H9 (cell line): Measurements from ENCODE around the gene MTX3. TPM values are rescaled to one million over a fixed set of nuclear protein-coding genes. Genes with fewer than 3 reads are reported as not detected.

Source experiments
- DNase-seq: peaks from one replicate; pipeline ENCODE4 v3.0.0-alpha.2; 2017
- H2AFZ ChIP-seq: one replicate; pipeline ENCODE4 v1.6.1; 2013; ENCODE audit warnings: mild to moderate bottlenecking, low read length, control low read depth, moderate library complexity
- H2AK5ac ChIP-seq: 2 replicates; pipeline ENCODE4 v1.6.1; 2013; ENCODE audit warnings: low read length, control low read depth, mixed read lengths; ENCODE audit not compliant: insufficient read length
- H2BK120ac ChIP-seq: one replicate; pipeline ENCODE4 v1.6.1; 2013; ENCODE audit warnings: low read depth, mild to moderate bottlenecking, low read length, control low read depth, inconsistent platforms; ENCODE audit not compliant: poor library complexity, severe bottlenecking
- H2BK12ac ChIP-seq: 2 replicates; pipeline ENCODE4 v1.6.1; 2013; ENCODE audit warnings: low read length, control low read depth, mixed read lengths, low read depth; ENCODE audit not compliant: insufficient read length
- H2BK15ac ChIP-seq: 2 replicates; pipeline ENCODE4 v1.6.1; 2013; ENCODE audit warnings: low read depth, low read length, control low read depth
- H2BK20ac ChIP-seq: one replicate; pipeline ENCODE4 v1.6.1; 2013; ENCODE audit warnings: low read depth, mild to moderate bottlenecking, low read length, control low read depth, inconsistent platforms; ENCODE audit not compliant: poor library complexity, severe bottlenecking
- H2BK5ac ChIP-seq: 2 replicates; pipeline ENCODE4 v1.6.1; 2013; ENCODE audit warnings: low read length, control low read depth, mixed read lengths; ENCODE audit not compliant: insufficient read length
- H3K14ac ChIP-seq: 2 replicates; pipeline ENCODE4 v1.6.1; 2013; ENCODE audit warnings: low read length, control low read depth; ENCODE audit not compliant: insufficient read depth
- H3K18ac ChIP-seq: 2 replicates; pipeline ENCODE4 v1.6.1; 2013; ENCODE audit warnings: low read depth, mild to moderate bottlenecking, mixed read lengths, low read length, control low read depth; ENCODE audit not compliant: insufficient read length
- H3K23ac ChIP-seq: 2 replicates; pipeline ENCODE4 v1.6.1; 2013; ENCODE audit warnings: low read length, control low read depth, mixed read lengths, low read depth; ENCODE audit not compliant: insufficient read length
- H3K23me2 ChIP-seq: 2 replicates; pipeline ENCODE4 v1.6.1; 2013; ENCODE audit warnings: low read depth, mild to moderate bottlenecking, mixed read lengths, low read length, control low read depth; ENCODE audit not compliant: insufficient read length, poor library complexity, severe bottlenecking
- H3K27ac ChIP-seq: 2 replicates; pipeline ENCODE4 v1.5.1; 2013; ENCODE audit warnings: low read length, control low read depth, mixed read lengths, low read depth; ENCODE audit not compliant: insufficient read length
- H3K27me3 ChIP-seq: 2 replicates; pipeline ENCODE4 v1.6.1; 2013; ENCODE audit warnings: low read length, control low read depth, inconsistent platforms; ENCODE audit not compliant: insufficient read depth
- H3K4ac ChIP-seq: 2 replicates; pipeline ENCODE4 v1.6.1; 2013; ENCODE audit warnings: low read depth, mild to moderate bottlenecking, control low read depth, inconsistent platforms, low read length, moderate library complexity
- H3K4me1 ChIP-seq: 2 replicates; pipeline ENCODE4 v1.6.1; 2013; ENCODE audit warnings: low read length, control low read depth, inconsistent platforms; ENCODE audit not compliant: insufficient read depth
- H3K4me2 ChIP-seq: 2 replicates; pipeline ENCODE4 v1.6.1; 2013; ENCODE audit warnings: low read length, control low read depth, mixed read lengths; ENCODE audit not compliant: insufficient read length, insufficient read depth
- H3K56ac ChIP-seq: 2 replicates; pipeline ENCODE4 v1.6.1; 2013; ENCODE audit warnings: low read depth, mild to moderate bottlenecking, mixed read lengths, low read length, control low read depth; ENCODE audit not compliant: insufficient read length
- H3K79me1 ChIP-seq: 2 replicates; pipeline ENCODE4 v1.6.1; 2013; ENCODE audit warnings: low read depth, mild to moderate bottlenecking, moderate library complexity, low read length, control low read depth, inconsistent platforms; ENCODE audit not compliant: insufficient read depth, poor library complexity, severe bottlenecking
- H3K79me2 ChIP-seq: 2 replicates; pipeline ENCODE4 v1.6.1; 2013; ENCODE audit warnings: low read length, control low read depth, inconsistent platforms; ENCODE audit not compliant: insufficient read depth
- H3K9ac ChIP-seq: 2 replicates; pipeline ENCODE4 v1.6.1; 2013; ENCODE audit warnings: low read length, control low read depth, mixed read lengths; ENCODE audit not compliant: insufficient read length; ENCODE audit errors: extremely low read depth
- H3K9me3 ChIP-seq: one replicate; pipeline ENCODE4 v1.6.1; 2013; ENCODE audit warnings: low read depth, low read length, inconsistent platforms; ENCODE audit not compliant: control insufficient read depth
- H3T11ph ChIP-seq: one replicate; pipeline ENCODE4 v1.6.1; 2013; ENCODE audit warnings: mild to moderate bottlenecking, low read length, control low read depth, inconsistent platforms
- H4K20me1 ChIP-seq: one replicate; pipeline ENCODE4 v1.6.1; 2013; ENCODE audit not compliant: control insufficient read depth, insufficient read length, insufficient read depth
- H4K5ac ChIP-seq: 2 replicates; pipeline ENCODE4 v1.6.1; 2013; ENCODE audit warnings: low read depth, mild to moderate bottlenecking, mixed read lengths, low read length, control low read depth; ENCODE audit not compliant: insufficient read length
- H4K8ac ChIP-seq: replicated peaks from 2 replicates; pipeline ENCODE4 v1.6.1; 2013; ENCODE audit warnings: low read length, control low read depth, mixed read lengths, low read depth; ENCODE audit not compliant: insufficient read length
- H4K91ac ChIP-seq: 2 replicates; pipeline ENCODE4 v1.6.1; 2013; ENCODE audit warnings: low read depth, mild to moderate bottlenecking, moderate library complexity, mixed read lengths, low read length, control low read depth; ENCODE audit not compliant: insufficient read length
- H3K27ac Mint-ChIP-seq, 3 experiments: 2 replicates in 2 of 3; 3 replicates in 1 of 3; pipeline ENCODE4 v1.8.0; 2020 to 2021; ENCODE audit warnings: mixed read lengths in 3 of 3, mild to moderate bottlenecking in 1 of 3, moderate library complexity in 1 of 3
- H3K27me3 Mint-ChIP-seq: 2 replicates; pipeline ENCODE4 v1.8.0; 2021; ENCODE audit warnings: low read depth, mild to moderate bottlenecking, moderate library complexity, mixed read lengths
- H3K36me3 Mint-ChIP-seq, 3 experiments: 2 replicates in 2 of 3; 3 replicates in 1 of 3; pipeline ENCODE4 v1.8.0; 2020 to 2021; ENCODE audit warnings: low read depth in 3 of 3, mixed read lengths in 3 of 3; ENCODE audit not compliant: insufficient read depth in 1 of 3
- H3K4me1 Mint-ChIP-seq, 2 experiments: 2 replicates each; pipeline ENCODE4 v1.8.0; 2020; ENCODE audit warnings: mixed read lengths in 2 of 2
- H3K4me3 Mint-ChIP-seq, 2 experiments: 2 replicates in 1 of 2; 3 replicates in 1 of 2; pipeline ENCODE4 v1.8.0; 2020 to 2021; ENCODE audit warnings: mild to moderate bottlenecking in 2 of 2, mixed read lengths in 2 of 2, moderate library complexity in 1 of 2
- H3K9me3 Mint-ChIP-seq, 2 experiments: 2 replicates in 1 of 2; 3 replicates in 1 of 2; pipeline ENCODE4 v1.8.0; 2020; ENCODE audit warnings: mild to moderate bottlenecking in 2 of 2, mixed read lengths in 2 of 2, moderate library complexity in 1 of 2
- CTCF ChIP-seq: fragments of 200-600 bp; sonication (generic); conservative IDR thresholded peaks from 3 replicates; pipeline ENCODE4 v1.8.0; 2021; ENCODE audit warnings: antibody characterized with exemption, mild to moderate bottlenecking
- WGBS: extraction: QIAGEN DNeasy Blood & Tissue Kit; methylation state at CpG from one replicate; pipeline ENCODE4 v1.1.7; 2013; ENCODE audit warnings: missing lambda C conversion rate, low lambda C conversion rate, mixed read lengths; ENCODE audit not compliant: insufficient read length; ENCODE audit errors: extremely low coverage; 5-methylcytosine and 5-hydroxymethylcytosine counted together
- total RNA-seq: library from RNA; stranded (reverse); gene quantifications from 2 replicates; pipeline ENCODE4 v1.2.1, GENCODE V29; 2021

The MTX3 gene
- total RNA-seq, 1 experiment from 2014 or later = 24.1 TPM

GRCh38 chr5:79964136-79964535 is 26.9 kb downstream of the MTX3 start:
- no peak overlapping the region for H2AK5ac ChIP-seq
- H4K5ac ChIP-seq = no peak overlapping the region
- H3K27ac Mint-ChIP-seq = no peak overlapping the region
- H2AFZ ChIP-seq = no peak overlapping the region
- no peaks in the 10 kb centered on the region for H3K79me2 ChIP-seq
- WGBS = no CpG with 5 or more reads among the region's 7 CpGs
- peaks cover 6% of the 10 kb centered on the region; the same call in 1 of the 2 replicates for H3K27me3 Mint-ChIP-seq
- no peak overlapping the region for H3K4ac ChIP-seq
- no peak overlapping the region for H3K4me3 Mint-ChIP-seq
- H4K8ac ChIP-seq = no peak overlapping the region
- H3K27ac ChIP-seq = no peak overlapping the region
- H2BK5ac ChIP-seq = no peak overlapping the region
- H3K23ac ChIP-seq = no peak overlapping the region
- no peak overlapping the region for H3K14ac ChIP-seq
- DNase-seq = no peak
- no peaks in the 10 kb centered on the region for H3K9me3 ChIP-seq
- no peak overlapping the region for H2BK120ac ChIP-seq
- H4K20me1 ChIP-seq = no peaks in the 10 kb centered on the region
- peaks cover 3% of the 10 kb centered on the region for H3K23me2 ChIP-seq
- H3K36me3 Mint-ChIP-seq = no peaks in the 10 kb centered on the region
- no peak overlapping the region for H3K18ac ChIP-seq
- no peaks in the 10 kb centered on the region for H3K79me1 ChIP-seq
- no peak overlapping the region for H2BK15ac ChIP-seq
- H3K9me3 Mint-ChIP-seq = no peaks in the 10 kb centered on the region
- no peak overlapping the region for H3K9ac ChIP-seq
- no peak overlapping the region for H2BK20ac ChIP-seq
- H3K4me2 ChIP-seq = no peak overlapping the region
- no peaks in the 10 kb centered on the region; the same call in 1 of the 2 replicates for H3K27me3 ChIP-seq
- no peak overlapping the region for H4K91ac ChIP-seq
- H3K56ac ChIP-seq = no peak overlapping the region
- H3K4me1 ChIP-seq = no peaks in the 10 kb centered on the region
- H2BK12ac ChIP-seq = no peak overlapping the region
- TF ChIP-seq CTCF = no peak
- peaks cover 10 to 17% of the 10 kb centered on the region in 2 experiments for H3K4me1 Mint-ChIP-seq
- no peak overlapping the region for H3T11ph ChIP-seq
